HEK293T (cell line): ENCODE data around the gene LAMTOR3.

ENCODE experiments used
- CTCF ChIA-PET: fragments of 350-600 bp; formaldehyde crosslinking; extraction: SDS; loops from one replicate; lab custom pipeline; 2021; ENCODE audit warnings: antibody characterized with exemption, inconsistent platforms; lab: Yijun Ruan, JAX
- POLR2A ChIA-PET: fragments of 350-600 bp; formaldehyde crosslinking; extraction: SDS; loops from one replicate; lab custom pipeline; 2020; ENCODE audit warnings: antibody characterized with exemption, inconsistent platforms; lab: Yijun Ruan, JAX
- DNase-seq: peaks from one replicate; pipeline ENCODE4 v3.0.0; 2012; ENCODE audit warnings: mixed read lengths; ENCODE audit errors: extremely low spot score
- ARNT ChIP-seq: fragments of 450-650 bp; IDR thresholded peaks from 2 replicates; pipeline ENCODE4 v1.6.1; 2017; ENCODE audit warnings: mild to moderate bottlenecking
- BHLHE40 ChIP-seq: fragments of 450-650 bp; IDR thresholded peaks from 2 replicates; pipeline ENCODE4 v1.6.1; 2016; ENCODE audit warnings: mild to moderate bottlenecking, moderate library complexity, borderline replicate concordance
- CTBP1 ChIP-seq: fragments of 450-650 bp; IDR thresholded peaks from 2 replicates; pipeline ENCODE4 v1.6.1; 2016; ENCODE audit warnings: borderline replicate concordance
- ELF4 ChIP-seq: fragments of 450-650 bp; IDR thresholded peaks from 2 replicates; pipeline ENCODE4 v1.6.1; 2017; ENCODE audit warnings: antibody characterized with exemption
- FOXA1 ChIP-seq: fragments of 450-650 bp; IDR thresholded peaks from 2 replicates; pipeline ENCODE4 v1.6.1; 2016; ENCODE audit warnings: mild to moderate bottlenecking
- FOXK2 ChIP-seq: fragments of 450-650 bp; IDR thresholded peaks from 2 replicates; pipeline ENCODE4 v1.6.1; 2016; ENCODE audit warnings: mild to moderate bottlenecking
- FOXM1 ChIP-seq: fragments of 450-650 bp; IDR thresholded peaks from 2 replicates; pipeline ENCODE4 v1.6.1; 2017; ENCODE audit warnings: mild to moderate bottlenecking, borderline replicate concordance
- HDGF ChIP-seq: fragments of 450-650 bp; IDR thresholded peaks from 2 replicates; pipeline ENCODE4 v1.6.1; 2017; ENCODE audit warnings: antibody characterized with exemption, borderline replicate concordance
- L3MBTL2 ChIP-seq: fragments of 450-650 bp; conservative IDR thresholded peaks from 2 replicates; pipeline ENCODE4 v1.6.1; 2016; ENCODE audit warnings: mild to moderate bottlenecking
- LEF1 ChIP-seq: fragments of 450-650 bp; IDR thresholded peaks from 2 replicates; pipeline ENCODE4 v1.6.1; 2017; ENCODE audit warnings: mild to moderate bottlenecking, borderline replicate concordance
- NFRKB ChIP-seq: fragments of 450-650 bp; IDR thresholded peaks from 2 replicates; pipeline ENCODE4 v1.6.1; 2016; ENCODE audit warnings: mild to moderate bottlenecking, moderate library complexity
- SP1 ChIP-seq: fragments of 450-650 bp; IDR thresholded peaks from 2 replicates; pipeline ENCODE4 v1.6.1; 2017
- SUZ12 ChIP-seq: fragments of 450-650 bp; IDR thresholded peaks from 2 replicates; pipeline ENCODE4 v1.6.1; 2016; ENCODE audit warnings: mild to moderate bottlenecking
- TARDBP ChIP-seq: fragments of 450-650 bp; IDR thresholded peaks from 2 replicates; pipeline ENCODE4 v1.6.1; 2016
- ZNF384 ChIP-seq: fragments of 450-650 bp; IDR thresholded peaks from 2 replicates; pipeline ENCODE4 v1.6.1; 2016
- TF ChIP-seq, protein P1 (sequence below): fragments of 450-650 bp; IDR thresholded peaks from 2 replicates; pipeline ENCODE4 v1.6.1; 2016

Gene LAMTOR3

GRCh38 chr4:99915449-99915848 lies 21.2 kb upstream of the LAMTOR3 start:
- DNase-seq, result no peak

GRCh38 chr4:99894998-99895397 lies 771 bp upstream of the LAMTOR3 start:
- DNase-seq, result no peak
- CTCF ChIA-PET, result interaction anchor here (0.9 kb wide), 1 partner anchor 83 kb away, joined by 3 read pairs; no protein-coding TSS in a partner anchor
- POLR2A ChIA-PET, result interaction anchor here (0.6 to 1.4 kb wide), 8 partner anchors 27 to 332 kb away, joined by 3 to 10 read pairs (median 4); partner anchors contain the start of genes DNAJB14, H2AZ1 and TRMT10A
- TF ChIP-seq ELF4, result no peak
- no peak for TF ChIP-seq ARNT
- TF ChIP-seq FOXK2, result no peak
- TF ChIP-seq CTBP1, result no peak
- TF ChIP-seq ZNF384, result no peak
- TF ChIP-seq HDGF, result no peak
- no peak for TF ChIP-seq BHLHE40
- TF ChIP-seq SUZ12, result no peak
- no peak for TF ChIP-seq TARDBP
- no peak for TF ChIP-seq SP1
- TF ChIP-seq L3MBTL2, result no peak
- TF ChIP-seq, protein P1, sequence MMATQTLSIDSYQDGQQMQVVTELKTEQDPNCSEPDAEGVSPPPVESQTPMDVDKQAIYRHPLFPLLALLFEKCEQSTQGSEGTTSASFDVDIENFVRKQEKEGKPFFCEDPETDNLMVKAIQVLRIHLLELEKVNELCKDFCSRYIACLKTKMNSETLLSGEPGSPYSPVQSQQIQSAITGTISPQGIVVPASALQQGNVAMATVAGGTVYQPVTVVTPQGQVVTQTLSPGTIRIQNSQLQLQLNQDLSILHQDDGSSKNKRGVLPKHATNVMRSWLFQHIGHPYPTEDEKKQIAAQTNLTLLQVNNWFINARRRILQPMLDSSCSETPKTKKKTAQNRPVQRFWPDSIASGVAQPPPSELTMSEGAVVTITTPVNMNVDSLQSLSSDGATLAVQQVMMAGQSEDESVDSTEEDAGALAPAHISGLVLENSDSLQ, result no peak
- TF ChIP-seq NFRKB, result no peak
- TF ChIP-seq LEF1, result no peak
- TF ChIP-seq FOXA1, result no peak
- TF ChIP-seq FOXM1, result no peak

More at GRCh38 chr4:99915449-99915848, 21.2 kb upstream of the LAMTOR3 start:
- ChIA-PET CTCF (no interaction called here), POLR2A (no interaction called here)
- no peak for TF ChIP-seq FOXA1
- no peak for TF ChIP-seq SUZ12
- TF ChIP-seq FOXM1, result no peak

- POLR2A ChIA-PET, result interaction anchor here (1.2 to 1.4 kb wide), 4 partner anchors 30 to 330 kb away, joined by 3 to 10 read pairs (median 5); partner anchors contain the start of genes H2AZ1 and TRMT10A
- TF ChIP-seq SP1, result no peak
- no peak for TF ChIP-seq L3MBTL2
- TF ChIP-seq FOXM1, result no peak
- TF ChIP-seq LEF1, result no peak
- TF ChIP-seq FOXA1, result no peak
- no peak for TF ChIP-seq NFRKB
- no peak for TF ChIP-seq SUZ12
- TF ChIP-seq, protein P1, result no peak
- no peak for TF ChIP-seq ELF4
- no peak for TF ChIP-seq ZNF384
- TF ChIP-seq FOXK2, result no peak
- no peak for TF ChIP-seq BHLHE40
- TF ChIP-seq TARDBP, result no peak
- TF ChIP-seq CTBP1, result no peak
- TF ChIP-seq ARNT, result no peak
- TF ChIP-seq HDGF, result no peak
- CTCF ChIA-PET, result no interaction called here
- no peak for DNase-seq
Measured at GRCh38 chr4:99893839-99894160, 427 bp downstream of the LAMTOR3 start.

DNA sequence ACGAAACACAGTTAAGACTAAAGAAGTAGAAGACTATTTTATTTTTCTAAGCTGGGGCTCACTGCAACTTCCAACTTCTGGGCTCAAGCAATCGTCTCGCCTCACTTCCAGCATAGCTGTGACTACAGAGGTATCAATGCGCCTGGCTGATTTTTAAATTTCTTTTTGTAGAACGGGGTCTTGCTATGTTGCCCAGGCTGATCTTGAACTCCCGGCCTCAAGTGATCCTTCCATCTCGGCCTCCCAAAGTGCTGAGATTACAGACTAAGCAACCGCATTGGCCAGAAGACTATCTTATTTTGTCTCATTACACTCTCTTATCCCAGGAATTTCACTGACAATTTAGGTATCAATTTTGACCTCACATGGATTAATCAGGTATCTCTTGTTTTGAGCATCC lies 1.2 kb downstream of the LAMTOR3 start:
- TF ChIP-seq BHLHE40 (no peak), ELF4 (no peak), SP1 (no peak), ZNF384 (no peak), FOXK2 (no peak), ARNT (no peak), CTBP1 (no peak), L3MBTL2 (no peak), FOXA1 (no peak), SUZ12 (no peak), LEF1 (no peak), FOXM1 (no peak), NFRKB (no peak), TARDBP (no peak), HDGF (no peak)
- TF ChIP-seq, protein P1, result no peak
- POLR2A ChIA-PET, result interaction anchor here (0.7 kb wide), 1 partner anchor 305 kb away, joined by 3 read pairs; no protein-coding TSS in a partner anchor
- DNase-seq, result no peak
- CTCF ChIA-PET, result no interaction called here

- DNase-seq, result no peak
- POLR2A ChIA-PET, result no interaction called here
- TF ChIP-seq, protein P1, result no peak
- no peak for TF ChIP-seq CTBP1
- TF ChIP-seq FOXA1, result no peak
- CTCF ChIA-PET, result no interaction called here
Measured at GRCh38 chr4:99891351-99891750, 2.9 kb downstream of the LAMTOR3 start.

DNA sequence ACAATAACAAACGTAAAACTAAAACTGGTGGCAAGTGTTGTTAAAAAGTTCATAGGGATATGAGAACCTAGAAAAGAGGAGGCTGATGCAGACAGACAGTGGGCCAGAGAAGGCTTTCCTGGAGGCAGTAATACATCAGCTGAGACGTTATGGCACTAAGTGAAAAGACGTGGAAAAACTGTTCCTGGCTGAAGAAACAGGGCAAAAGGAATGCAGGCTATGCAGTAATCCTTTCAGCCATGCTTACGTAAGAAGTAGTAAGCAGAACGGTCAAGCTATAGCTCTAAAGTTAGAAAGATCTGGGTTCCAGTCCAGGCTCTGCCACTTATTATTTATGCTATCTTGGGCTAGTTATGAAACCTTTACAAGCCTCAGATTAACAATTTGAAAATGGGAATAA lies 6.4 kb downstream of the LAMTOR3 start:
- POLR2A ChIA-PET, result no interaction called here
- TF ChIP-seq FOXA1, result no peak
- TF ChIP-seq SP1, result no peak
- no peak for TF ChIP-seq TARDBP
- no peak for TF ChIP-seq LEF1
- TF ChIP-seq HDGF, result no peak
- TF ChIP-seq CTBP1, result no peak
- DNase-seq, result no peak

More for the DNA sequence above, 6.4 kb downstream of the LAMTOR3 start:
- CTCF ChIA-PET, result no interaction called here
